NCI-H774 (cell line): Measurements from ENCODE around the gene UVRAG.
A peak's percentile ranks its signal among the peaks of the same experiment; 100 is the strongest.

Experiments used
- DNase-seq: peaks from one replicate; lab custom pipeline; 2025; lab: John Stamatoyannopoulos, UW

Gene UVRAG

GRCh38 chr11:75784085-75784478 is 30.9 kb upstream of the UVRAG start:
- no peak for DNase-seq

- no peak for DNase-seq
Observed at GRCh38 chr11:75784506-75784905, 30.5 kb upstream of the UVRAG start.

GRCh38 chr11:75785187-75785586 is 29.8 kb upstream of the UVRAG start:
- no peak for DNase-seq

- DNase-seq: no peak
Observed at GRCh38 chr11:75786101-75786736, 28.8 kb upstream of the UVRAG start.

GRCh38 chr11:75789521-75789920 is 25.5 kb upstream of the UVRAG start:
- DNase-seq: no peak

- DNase-seq: no peak
Observed at GRCh38 chr11:75790986-75791385, 24.0 kb upstream of the UVRAG start.

GRCh38 chr11:75792127-75792731 is 22.8 kb upstream of the UVRAG start:
- no peak for DNase-seq

- no peak for DNase-seq
Observed at GRCh38 chr11:75792997-75793800, 21.8 kb upstream of the UVRAG start.

GRCh38 chr11:75793966-75794365 is 21.0 kb upstream of the UVRAG start:
- no peak for DNase-seq

- DNase-seq: no peak
Observed at GRCh38 chr11:75795276-75796090, 19.5 kb upstream of the UVRAG start.

- no peak for DNase-seq
Observed at GRCh38 chr11:75796091-75796435, 18.9 kb upstream of the UVRAG start.

- DNase-seq: no peak
Observed at GRCh38 chr11:75797116-75797515, 17.9 kb upstream of the UVRAG start.

- no peak for DNase-seq
Observed at GRCh38 chr11:75797792-75798191, 17.2 kb upstream of the UVRAG start.

- no peak for DNase-seq
Observed at GRCh38 chr11:75800136-75800675, 14.8 kb upstream of the UVRAG start.

GRCh38 chr11:75800728-75801361 is 14.2 kb upstream of the UVRAG start:
- DNase-seq: no peak

- DNase-seq: no peak
Observed at GRCh38 chr11:75801362-75802020, 13.5 kb upstream of the UVRAG start.

- no peak for DNase-seq
Observed at GRCh38 chr11:75802021-75802912, 12.7 kb upstream of the UVRAG start.

- DNase-seq: peak; percentile 41
Observed at GRCh38 chr11:75802913-75803820, 11.8 kb upstream of the UVRAG start.

- no peak for DNase-seq
Observed at GRCh38 chr11:75809111-75809510, 5.9 kb upstream of the UVRAG start.
